GM21447 (cell line): ENCODE measurements around the gene SGPP2.
"Not testable (repeated sequence)": the region's sequence is repeated elsewhere in the genome, so short reads cannot be mapped to it uniquely, and the experiment has no call there.

Source experiments
- ATAC-seq: cut with Tn5 transposase; IDR thresholded peaks from one replicate; pipeline ENCODE4 v1.9.1; 2021; ENCODE audit not compliant: unreplicated experiment

Gene SGPP2

GRCh38 chr2:222424276-222424728 is at the start of gene SGPP2:
TSS of gene SGPP2 (plus strand) at chr2:222424543. CDS start at chr2:222424603, 60 bp downstream.
- peak; percentile 21 for ATAC-seq

DNA sequence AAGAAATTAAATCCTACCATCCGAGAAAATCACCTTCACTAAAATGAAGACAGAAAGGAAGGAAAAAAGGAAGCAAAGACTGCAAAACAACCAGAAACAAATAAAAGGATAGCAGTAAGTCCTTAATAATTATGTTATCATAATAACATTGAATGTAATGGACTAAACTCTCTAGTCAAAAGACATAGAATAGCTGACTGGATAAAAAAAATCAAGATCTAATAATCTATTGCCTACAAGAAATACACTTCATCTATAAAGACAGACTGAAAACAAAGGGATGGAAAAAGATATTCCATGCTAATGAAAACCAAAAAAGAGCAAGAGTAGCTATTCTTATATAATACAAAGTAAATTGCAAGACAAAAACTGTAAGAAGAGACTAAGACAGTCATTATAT is 48.5 kb upstream of the SGPP2 start:
- ATAC-seq = no peak

DNA sequence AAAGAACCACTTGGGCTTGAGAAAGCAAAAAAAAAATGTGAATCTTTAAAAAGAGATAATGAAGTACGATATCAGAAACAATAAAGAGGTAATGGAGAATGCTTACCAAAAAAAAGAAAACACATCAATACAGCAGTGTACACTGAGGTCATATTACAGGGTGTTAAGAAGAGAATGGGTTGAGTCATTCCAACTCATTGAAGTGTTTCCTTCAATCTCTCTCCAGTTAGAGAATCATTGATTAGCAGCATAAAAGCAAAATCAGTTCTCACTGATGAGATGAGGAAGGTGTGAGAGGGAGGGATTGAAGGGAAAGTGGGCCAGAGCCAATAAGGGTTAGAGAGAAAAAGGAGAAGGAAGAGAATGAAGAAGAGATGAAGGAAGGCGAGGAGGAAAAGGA is 43.9 kb upstream of the SGPP2 start:
- no peak for ATAC-seq

GRCh38 chr2:222381566-222381965 is 42.8 kb upstream of the SGPP2 start:
- no peak for ATAC-seq

DNA sequence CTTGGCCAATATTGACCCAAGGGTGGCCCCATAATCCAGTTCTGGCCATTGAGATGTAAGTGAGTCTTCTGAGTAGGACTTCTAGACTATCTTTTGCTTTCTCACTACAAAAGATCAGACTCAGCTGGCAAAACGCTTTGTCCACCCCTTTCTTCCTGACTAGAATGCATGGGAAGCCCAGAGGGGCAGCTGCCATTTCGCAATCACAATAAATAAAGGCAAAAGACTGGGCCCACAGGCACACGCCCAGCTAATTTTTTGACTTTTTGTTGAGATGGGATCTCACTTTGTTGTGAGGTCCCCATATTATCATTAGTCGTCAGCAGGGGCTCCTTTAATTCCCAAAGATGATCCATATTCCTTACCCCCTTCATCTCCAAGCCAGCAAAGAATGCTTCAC is 41.1 kb upstream of the SGPP2 start:
- no peak for ATAC-seq

GRCh38 chr2:222391743-222392285 is 32.5 kb upstream of the SGPP2 start:
- no peak for ATAC-seq

- no peak for ATAC-seq
Measured at GRCh38 chr2:222393733-222394267, 30.5 kb upstream of the SGPP2 start.

DNA sequence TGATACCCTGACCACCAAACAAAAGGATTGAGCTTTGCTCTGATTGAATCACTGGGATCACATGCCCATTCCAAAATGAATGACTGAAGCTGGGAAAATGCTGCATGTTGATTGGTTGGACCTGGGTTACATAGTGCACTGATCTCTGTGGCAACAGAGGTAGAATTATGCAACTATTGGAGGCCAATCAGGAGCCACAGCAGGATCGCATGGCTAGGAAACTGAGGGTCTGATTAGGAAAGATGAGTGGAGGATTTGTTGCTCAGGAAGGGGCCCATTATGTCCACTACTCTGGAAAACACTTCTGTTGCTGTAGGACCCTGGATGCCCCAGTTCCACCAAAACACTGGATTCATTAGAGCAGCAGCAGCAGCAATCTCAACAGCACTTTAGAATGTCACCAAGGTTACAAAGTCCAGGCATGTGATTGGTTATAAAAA is 25.9 kb upstream of the SGPP2 start:
- no peak for ATAC-seq

- no peak for ATAC-seq
Measured at GRCh38 chr2:222399038-222399783, 25.1 kb upstream of the SGPP2 start.

GRCh38 chr2:222404151-222404905 is 20.0 kb upstream of the SGPP2 start:
- no peak for ATAC-seq

- no peak for ATAC-seq
Measured at GRCh38 chr2:222408684-222409083, 15.7 kb upstream of the SGPP2 start.

DNA sequence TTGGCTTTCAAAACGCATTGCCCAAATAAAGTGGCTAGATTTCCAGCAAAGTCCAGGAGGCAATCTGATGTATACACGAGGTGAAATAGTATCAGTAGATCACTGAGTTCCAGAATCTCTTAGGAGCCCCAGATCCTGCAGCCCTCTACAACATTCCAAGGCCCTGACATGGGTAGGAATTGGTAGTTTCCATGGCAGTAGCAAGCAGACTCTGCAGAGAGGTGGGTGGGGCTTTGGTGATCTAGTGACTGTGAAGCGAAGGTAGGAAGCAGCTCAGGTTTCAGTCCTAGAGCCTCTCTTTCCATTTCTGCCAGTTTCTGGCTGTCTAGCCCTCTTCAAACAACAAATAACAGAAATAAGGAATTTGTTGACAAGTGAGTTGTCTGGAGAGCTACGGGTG is 13.8 kb upstream of the SGPP2 start:
- no peak for ATAC-seq

DNA sequence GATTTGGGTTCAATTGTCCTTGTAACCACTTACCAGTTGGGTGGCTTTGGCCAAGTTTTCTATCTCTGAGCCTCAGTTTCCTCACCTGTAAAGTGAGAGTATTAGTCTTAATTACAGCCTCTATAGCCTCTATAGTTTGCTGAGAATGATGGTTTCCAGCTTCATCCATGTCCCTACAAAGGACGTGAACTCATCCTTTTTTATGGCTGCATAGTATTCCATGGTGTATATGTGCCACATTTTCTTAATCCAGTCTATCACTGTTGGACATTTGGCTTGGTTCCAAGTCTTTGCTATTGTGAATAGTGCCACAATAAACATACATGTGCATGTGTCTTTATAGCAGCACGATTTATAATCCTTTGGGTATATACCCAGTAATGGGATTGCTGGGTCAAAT is 12.0 kb upstream of the SGPP2 start:
- not testable (repeated sequence) for ATAC-seq

DNA sequence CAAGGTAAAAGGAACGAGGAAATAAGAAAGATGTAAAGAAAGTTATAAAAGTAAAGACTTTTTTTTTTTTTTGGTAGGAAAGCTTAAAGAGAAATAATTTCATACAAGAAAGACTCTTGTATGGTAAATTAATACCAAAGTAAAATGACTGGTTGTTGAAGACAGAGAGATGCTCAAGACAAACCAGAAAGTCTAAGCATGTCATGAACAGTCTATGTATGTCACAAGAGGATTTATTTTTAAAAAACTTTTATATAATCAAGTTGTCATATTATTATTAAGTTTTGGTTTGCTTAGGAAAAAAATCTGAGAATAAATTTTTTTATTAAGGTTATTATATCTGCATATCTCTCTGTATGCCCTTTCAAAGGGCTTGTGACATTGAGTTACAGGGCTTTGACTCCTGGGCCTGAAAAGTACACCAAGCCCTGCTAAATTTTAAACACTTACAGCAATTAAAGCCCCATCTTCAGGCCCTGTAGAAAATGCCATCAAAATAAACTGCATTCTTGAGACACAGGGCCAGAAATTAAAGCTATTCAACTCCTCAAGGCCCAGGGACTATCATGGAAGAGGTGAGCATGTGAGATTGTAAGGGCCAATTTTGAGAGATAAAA is 10.9 kb upstream of the SGPP2 start:
- no peak for ATAC-seq

DNA sequence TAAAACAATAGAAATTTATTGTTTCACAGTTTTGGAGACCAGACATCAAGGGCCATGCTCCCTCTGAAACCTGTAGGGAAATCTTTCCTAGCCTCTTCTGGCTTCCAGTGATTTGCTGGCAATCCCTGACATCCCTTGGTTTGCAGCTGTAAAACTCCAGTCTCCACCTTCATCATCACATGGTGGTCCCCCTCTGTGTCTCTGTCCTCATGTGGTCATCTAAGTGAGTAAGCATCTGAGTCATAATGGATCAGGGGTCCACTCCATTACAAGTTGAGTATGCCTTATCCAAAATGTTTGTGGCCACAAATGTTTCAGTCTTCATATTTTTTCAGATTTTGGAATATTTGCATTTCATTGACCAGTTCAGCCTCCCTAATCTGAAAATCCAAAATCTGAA is 5.6 kb upstream of the SGPP2 start:
- no peak for ATAC-seq

- no peak for ATAC-seq
Measured at GRCh38 chr2:222420508-222420907, 3.8 kb upstream of the SGPP2 start.

- no peak for ATAC-seq
Measured at GRCh38 chr2:222421626-222422025, 2.7 kb upstream of the SGPP2 start.

DNA sequence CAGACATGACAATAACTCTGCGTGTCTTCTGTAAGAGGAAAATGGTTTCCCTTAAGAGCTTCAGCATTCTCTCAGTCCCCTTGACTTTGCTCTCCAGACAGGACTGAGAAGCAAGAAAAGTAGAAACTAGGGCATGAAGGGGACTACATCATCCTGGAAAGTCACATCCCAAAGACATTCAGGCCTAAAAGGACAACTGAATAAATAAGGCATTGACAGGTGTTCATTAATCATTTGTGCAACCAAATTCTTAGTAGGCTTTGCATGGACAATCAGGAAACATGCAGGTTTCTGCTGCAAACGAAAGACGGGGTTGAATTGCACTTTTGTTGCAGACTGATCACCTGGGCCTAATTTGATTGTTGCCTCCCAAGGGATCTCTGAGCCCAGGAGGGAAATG is 1.2 kb upstream of the SGPP2 start:
- no peak for ATAC-seq

GRCh38 chr2:222423632-222424275 is 589 bp upstream of the SGPP2 start:
- ATAC-seq = peak; percentile 32

- ATAC-seq = peak; percentile 13
Measured at GRCh38 chr2:222424729-222425671, 657 bp downstream of the SGPP2 start.
